ENCODE data around the gene STIMATE. TPM values are rescaled to one million over a fixed set of nuclear protein-coding genes. Genes with fewer than 3 reads are reported as not detected.
A peak's percentile ranks its signal among the peaks of the same experiment; 100 is the strongest.

The STIMATE gene
- total RNA-seq (1 to 10 TPM; 4.0 to 9.7 (median 7.3) TPM), polyA plus RNA-seq (1 to 10 TPM; 4.4 to 7.2 TPM)
- long read RNA-seq, donor 1, full-length matches to known transcripts, result 11 of 19 reads
- long read RNA-seq, donor 1, partial matches to known transcripts, result 2 of 19 reads
- long read RNA-seq, donor 1, other reads (novel, unspliced or antisense), result 6 of 19 reads
- long read RNA-seq, donor 2, full-length matches to known transcripts, result 6 of 17 reads
- long read RNA-seq, donor 2, partial matches to known transcripts, result 1 of 17 reads
- long read RNA-seq, donor 2, other reads (novel, unspliced or antisense), result 10 of 17 reads
- long read RNA-seq, donor 3, partial matches to known transcripts, result 2 of 12 reads
- long read RNA-seq, donor 3, other reads (novel, unspliced or antisense), result 10 of 12 reads

- Histone ChIP-seq H3K27me3 (no peaks in the 10 kb centered on the region), H3K4me1 (peaks cover 8 to 53% (median 46%) of the 10 kb centered on the region in 9 donors), H3K4me3 (peak within 1 kb of the TSS; percentile 33 to 98 (median 90)), H3K36me3 (peaks cover 0 to 7% (median 0%) of the 10 kb centered on the region in 9 donors), H3K27ac (peak within 1 kb of the TSS in 9 of 10 donors; percentile 47 to 79 (median 70)), H3K9me3 (no peaks in the 10 kb centered on the region)
- intact Hi-C loops (cut with DNase I), result loop anchor here in 4 of 10 donors (1.0 to 10.0 kb wide), 4 partner anchors 50 to 127 kb away; partner anchors contain the start of genes NEK4 (in 2 of the 4) and ITIH1 (in 1 of the 4)
- peak; percentile 97 to 99 (median 98) for ATAC-seq
- WGBS, 2 donors, result 0 to 1% methylated on average over 72 to 85 of the region's 85 CpGs
- peak; percentile 88 to 90 for DNase-seq
- TF ChIP-seq CTCF (IDR thresholded peaks at IDR 0.05), result peak in 2 of 9 donors; percentile 19 to 21
Observed at GRCh38 chr3:52897130-52898122, at the start of gene STIMATE. STIMATE (minus strand) TSS chr3:52897548; CDS start chr3:52897450, 98 bp downstream.

GRCh38 chr3:52939600-52939999 lies 42.3 kb upstream of the STIMATE start:
- Histone ChIP-seq H3K4me3 (no peak overlapping the region), H3K27me3 (no peaks in the 10 kb centered on the region), H3K36me3 (peaks cover 0 to 34% (median 0%) of the 10 kb centered on the region in 9 donors), H3K9me3 (no peaks in the 10 kb centered on the region), H3K27ac (no peak overlapping the region), H3K4me1 (peaks cover 0 to 7% (median 0%) of the 10 kb centered on the region in 9 donors)
- no peak for TF ChIP-seq CTCF (IDR thresholded peaks at IDR 0.05)
- DNase-seq (no peak), ATAC-seq (no peak)
- intact Hi-C loops (cut with DNase I), result loop anchor here in 7 of 10 donors (5.0 to 10.0 kb wide), 4 partner anchors 87 to 195 kb away; partner anchors contain the start of gene SFMBT1 (in 2 of the 7)

GRCh38 chr3:52934630-52935530 lies 37.5 kb upstream of the STIMATE start:
- ATAC-seq, result peak in 6 of 8 donors; percentile 69 to 81 (median 75)
- DNase-seq, result peak in 1 of 2 donors; percentile 35
- intact Hi-C loops (cut with DNase I), result loop anchor here in 8 of 10 donors (1.0 to 10.0 kb wide), 8 partner anchors 83 to 193 kb away; partner anchors contain the start of gene SFMBT1 (in 2 of the 8)
- no peaks in the 10 kb centered on the region for H3K27me3 ChIP-seq
- H3K9me3 ChIP-seq, result no peaks in the 10 kb centered on the region
- peaks cover 0 to 11% (median 0%) of the 10 kb centered on the region in 9 donors for H3K4me1 ChIP-seq
- 20 to 24% methylated on average over 8 of the region's 8 CpGs for WGBS, 2 donors
- H3K27ac ChIP-seq, result no peak overlapping the region
- H3K36me3 ChIP-seq, result peaks cover 0 to 34% (median 7%) of the 10 kb centered on the region in 9 donors
- TF ChIP-seq CTCF (IDR thresholded peaks at IDR 0.05), result peak; percentile 40 to 84 (median 74)
- H3K4me3 ChIP-seq, result no peak overlapping the region
